GM19238 (cell line): Measurements from ENCODE around the gene MIDN.
A peak's percentile ranks its signal among the peaks of the same experiment; 100 is the strongest.

ENCODE experiments used
- DNase-seq: peaks from one replicate; pipeline ENCODE4 v3.0.0; 2011; ENCODE audit warnings: low spot score; ENCODE audit not compliant: insufficient read length

The MIDN gene

DNA sequence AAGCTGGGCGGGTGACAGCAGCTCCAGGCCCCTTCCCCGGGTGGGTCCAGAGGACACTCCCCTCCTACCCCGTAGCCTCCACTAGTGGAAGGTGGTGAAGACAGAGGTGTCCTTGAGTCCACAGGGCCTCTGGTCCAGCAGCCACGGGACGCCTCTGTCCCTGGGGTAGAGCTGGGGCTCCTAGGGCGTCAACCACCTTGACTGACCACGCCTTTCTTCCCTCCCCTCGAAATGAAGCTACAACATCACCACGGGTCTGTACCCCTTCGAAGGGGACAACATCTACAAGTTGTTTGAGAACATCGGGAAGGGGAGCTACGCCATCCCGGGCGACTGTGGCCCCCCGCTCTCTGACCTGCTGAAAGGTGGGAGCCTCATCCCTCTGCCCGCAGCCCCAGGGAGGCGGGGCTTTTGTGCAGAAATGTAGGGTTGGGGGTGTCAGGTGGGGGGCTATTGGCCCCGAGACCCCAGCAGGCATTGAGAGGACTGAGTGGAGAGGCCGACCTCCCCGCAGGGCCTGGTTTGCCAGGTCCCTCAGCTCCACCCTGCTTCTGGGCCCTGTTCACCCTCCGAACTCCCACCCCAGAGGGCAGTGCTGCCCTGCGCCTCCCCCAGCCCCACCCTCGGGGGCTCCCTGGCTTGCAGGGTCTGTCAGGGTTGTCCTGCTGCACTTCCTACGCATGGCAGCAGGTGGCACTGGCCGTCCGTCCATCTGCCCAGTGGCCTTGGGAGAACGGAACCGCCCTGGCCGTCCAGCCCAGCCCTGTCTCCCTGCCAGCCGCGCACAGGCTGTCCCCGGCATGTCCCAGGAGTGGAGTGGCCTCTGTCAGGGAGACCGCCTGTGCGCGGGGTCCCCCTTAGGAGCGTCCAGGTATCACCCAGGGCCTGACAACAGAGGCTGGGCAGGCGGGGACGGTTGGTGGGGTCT is 27.1 kb upstream of the MIDN start:
- DNase-seq: no peak

DNA sequence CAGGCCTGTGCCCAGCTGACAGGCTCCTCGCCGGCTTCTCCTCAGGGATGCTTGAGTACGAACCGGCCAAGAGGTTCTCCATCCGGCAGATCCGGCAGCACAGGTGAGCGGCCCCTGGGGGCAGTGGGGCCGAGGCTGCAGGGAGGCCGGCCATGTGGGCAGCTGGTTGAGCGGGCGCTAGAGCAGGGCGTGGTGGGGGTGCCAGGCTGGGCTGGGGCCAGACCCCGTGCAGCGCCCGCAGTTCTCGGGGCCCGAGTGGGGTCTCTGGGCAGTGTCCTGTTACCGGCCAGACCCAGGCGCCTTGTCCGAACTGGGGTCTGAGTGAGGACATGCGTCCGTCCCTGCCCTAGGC is 26.5 kb upstream of the MIDN start:
- DNase-seq: no peak

DNA sequence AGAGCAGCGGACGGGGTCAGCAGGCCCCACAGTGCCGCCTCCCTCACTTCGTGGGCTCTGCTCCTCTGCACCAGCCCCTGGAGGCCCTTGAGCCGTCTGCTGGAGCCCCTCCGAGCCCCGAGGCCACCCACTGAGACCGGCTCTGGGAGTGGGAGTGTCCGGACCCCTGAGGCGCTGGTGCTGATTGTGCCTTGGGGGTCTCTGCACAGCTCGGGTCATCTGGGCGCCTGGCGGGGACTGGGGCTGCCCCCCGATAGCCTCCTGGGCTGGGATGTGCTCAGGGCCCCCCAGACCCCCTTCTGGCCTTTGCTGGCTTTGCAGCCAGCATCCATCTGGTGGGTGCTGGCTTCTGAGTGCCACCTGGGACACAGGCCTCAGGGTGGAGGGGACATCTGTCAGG is 26.0 kb upstream of the MIDN start:
- DNase-seq: no peak

DNA sequence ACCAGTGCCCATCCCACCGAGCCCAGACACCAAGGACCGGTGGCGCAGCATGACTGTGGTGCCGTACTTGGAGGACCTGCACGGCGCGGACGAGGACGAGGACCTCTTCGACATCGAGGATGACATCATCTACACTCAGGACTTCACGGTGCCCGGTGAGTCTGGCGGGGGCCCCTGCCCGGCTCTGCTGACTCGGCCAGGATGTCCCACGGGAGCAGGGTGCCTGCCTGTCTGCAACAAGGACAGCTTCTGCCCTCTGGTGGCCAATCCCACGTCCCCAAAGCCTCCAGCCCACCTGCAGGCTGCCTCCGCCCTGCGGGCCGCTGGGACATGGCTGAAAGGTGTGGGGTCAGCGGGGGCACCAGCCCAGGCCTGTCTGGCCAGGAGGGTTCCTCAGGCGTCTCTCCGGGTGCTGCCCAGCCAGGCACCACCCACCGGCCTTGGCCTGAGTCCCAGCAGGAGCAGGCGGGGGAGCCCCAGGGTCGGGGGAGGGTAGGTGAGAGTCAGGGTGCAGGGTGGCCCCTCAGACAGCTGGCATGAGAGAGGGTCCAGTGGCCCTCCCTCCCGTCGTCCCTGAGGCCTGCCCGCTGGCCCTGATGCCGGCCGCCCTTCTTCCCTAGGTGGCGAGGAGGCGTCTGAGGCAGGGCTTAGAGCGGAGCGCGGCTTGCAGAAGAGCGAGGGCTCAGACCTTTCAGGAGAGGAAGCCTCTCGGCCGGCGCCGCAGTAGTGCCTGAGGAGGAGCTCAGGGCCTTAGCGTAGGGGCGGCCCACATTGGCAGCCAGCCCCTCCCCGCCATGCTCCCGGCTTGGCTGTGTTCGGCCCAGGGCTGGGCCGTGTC is 25.1 kb upstream of the MIDN start:
- peak; percentile 67 for DNase-seq

DNA sequence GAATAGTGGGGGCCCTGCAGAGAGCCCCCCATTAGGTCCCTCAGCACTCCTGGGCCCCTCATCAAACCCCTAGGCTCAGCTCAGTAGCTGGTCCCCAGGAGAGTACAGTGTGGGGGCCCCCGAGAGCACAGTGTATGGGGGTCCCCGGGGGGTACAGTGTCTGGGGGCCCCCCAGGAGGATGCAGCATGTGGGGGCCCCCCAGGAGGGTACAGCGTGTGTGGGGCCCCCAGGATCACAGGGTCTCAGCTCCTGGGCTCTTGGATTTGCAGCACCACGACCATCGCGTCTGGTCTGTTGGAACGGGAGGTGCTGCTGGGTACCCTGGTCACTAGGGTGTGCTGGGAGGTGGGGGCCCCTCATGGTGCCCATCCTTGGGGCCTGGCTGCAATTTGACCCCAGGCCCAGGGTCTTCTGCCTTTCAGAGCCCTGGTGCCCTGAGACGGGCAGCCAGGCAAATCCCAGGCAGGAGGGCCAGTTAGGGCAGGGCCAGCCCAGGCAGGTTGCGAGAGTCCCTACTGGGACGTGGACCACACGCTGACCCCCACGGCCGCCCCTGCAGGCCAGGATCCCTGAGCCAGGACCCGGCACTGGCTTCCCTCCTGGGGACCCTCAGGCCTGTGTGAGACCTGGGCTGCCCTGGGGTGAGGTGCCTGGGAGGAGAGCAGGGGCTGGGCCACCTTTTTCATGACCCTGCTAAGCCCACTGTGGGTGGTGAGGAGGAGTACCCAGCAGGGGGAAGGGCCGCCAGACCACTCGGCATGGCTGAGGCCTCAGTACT is 24.1 kb upstream of the MIDN start:
- no peak for DNase-seq

DNA sequence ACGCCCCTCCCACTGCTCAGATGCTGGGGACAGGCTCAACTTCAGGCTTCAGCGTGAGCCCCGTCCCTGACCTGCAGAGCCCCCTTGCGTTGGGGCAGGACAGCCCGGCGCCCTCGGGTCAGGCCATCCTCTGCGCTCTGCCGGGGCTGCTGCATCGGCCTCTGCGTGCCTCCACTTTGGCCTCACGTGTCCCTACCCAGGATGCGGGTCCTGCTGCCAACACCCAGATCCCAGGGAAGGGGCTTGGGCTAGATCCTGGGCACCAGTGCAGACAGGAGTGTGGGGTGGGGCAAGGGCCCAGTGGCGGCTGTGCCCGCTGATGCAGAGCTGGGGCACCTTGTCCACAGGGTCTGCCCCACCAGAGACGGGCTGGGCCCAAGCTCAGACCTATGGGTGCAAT is 23.5 kb upstream of the MIDN start:
- DNase-seq: no peak

DNA sequence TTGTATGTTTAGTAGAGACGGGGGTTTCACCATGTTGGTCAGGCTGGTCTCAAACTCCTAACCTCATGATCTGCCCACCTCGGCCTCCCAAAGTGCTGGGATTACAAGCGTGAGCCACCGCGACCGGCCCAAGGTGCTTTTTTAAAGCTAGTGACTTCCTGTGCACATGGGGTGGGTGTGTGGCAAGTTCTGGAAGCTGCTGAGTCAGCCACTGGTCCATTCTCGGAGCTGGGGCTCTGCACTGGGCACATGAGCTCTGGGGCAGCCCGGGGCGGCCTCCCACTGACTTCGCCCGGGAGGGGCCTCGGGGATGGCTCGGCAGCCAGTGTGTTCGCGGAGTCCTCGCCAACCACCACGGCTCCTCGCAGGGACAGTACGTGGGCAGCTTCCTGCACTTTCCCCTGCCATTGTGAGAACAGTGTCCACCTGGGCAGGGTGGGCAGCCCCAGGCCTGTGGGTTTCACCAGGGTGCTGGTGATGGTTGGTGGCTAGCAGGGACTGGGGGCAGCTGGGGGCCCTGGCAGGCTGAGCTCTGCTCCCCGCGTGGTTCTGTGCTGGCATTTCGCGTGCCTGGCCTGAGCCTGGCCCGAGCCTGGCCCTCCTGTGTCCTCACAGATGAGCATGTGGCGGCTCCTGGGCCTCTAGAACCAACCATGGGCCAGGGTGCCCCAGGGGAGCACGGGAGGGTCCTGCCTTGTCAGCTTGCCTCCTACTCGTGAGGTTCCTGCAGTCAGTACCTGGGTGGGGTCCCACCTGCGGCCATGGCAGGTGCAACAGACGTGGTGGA is 22.8 kb upstream of the MIDN start:
- no peak for DNase-seq

DNA sequence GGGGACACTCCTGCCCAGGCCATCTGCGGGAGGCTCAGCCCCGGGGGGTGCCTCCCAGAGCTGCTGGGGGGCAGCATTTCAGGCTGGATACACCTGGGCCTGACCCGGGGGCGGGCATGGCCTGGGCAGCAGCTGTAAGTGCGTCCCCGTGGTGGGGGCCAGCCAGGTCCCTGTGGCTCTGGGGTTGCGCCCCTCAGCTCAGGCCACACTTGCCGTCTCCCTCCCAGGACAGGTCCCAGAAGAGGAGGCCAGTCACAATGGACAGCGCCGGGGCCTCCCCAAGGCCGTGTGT is 22.2 kb upstream of the MIDN start:
- DNase-seq: no peak

DNA sequence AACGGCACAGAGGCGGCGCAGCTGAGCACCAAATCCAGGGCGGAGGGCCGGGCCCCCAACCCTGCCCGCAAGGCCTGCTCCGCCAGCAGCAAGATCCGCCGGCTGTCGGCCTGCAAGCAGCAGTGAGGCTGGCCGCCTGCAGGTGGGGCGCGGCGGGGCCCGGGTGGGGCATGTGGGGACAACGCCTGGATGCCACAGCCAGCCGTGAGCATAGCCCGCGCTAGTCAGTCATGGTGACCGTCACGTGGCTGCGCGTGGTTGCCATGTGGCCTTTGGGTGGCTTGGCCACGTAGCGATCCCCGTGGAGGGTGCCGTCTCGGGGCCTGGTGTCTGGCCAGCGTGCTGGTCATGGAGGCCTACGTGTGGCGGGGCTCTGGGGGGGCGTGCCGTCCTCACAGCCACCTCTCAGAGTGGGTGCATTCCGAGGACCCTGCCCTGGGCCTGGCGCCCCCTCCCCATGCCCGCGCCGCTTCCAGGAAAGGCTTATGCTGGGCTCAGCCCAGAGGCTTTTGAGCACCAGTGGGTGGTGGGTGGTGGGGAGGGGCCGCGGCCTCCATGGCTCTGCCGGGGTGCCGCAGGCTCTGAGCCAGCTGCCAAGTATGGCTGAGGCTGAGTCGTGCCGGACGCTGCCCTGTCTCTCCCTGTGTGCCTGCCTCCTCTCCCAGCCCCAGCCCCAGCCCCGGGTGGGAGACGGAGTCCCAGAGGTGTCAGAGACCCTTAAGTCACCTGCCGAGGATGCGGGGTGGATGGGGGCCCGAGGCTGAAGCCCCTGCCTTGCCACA is 21.7 kb upstream of the MIDN start:
- DNase-seq: no peak

DNA sequence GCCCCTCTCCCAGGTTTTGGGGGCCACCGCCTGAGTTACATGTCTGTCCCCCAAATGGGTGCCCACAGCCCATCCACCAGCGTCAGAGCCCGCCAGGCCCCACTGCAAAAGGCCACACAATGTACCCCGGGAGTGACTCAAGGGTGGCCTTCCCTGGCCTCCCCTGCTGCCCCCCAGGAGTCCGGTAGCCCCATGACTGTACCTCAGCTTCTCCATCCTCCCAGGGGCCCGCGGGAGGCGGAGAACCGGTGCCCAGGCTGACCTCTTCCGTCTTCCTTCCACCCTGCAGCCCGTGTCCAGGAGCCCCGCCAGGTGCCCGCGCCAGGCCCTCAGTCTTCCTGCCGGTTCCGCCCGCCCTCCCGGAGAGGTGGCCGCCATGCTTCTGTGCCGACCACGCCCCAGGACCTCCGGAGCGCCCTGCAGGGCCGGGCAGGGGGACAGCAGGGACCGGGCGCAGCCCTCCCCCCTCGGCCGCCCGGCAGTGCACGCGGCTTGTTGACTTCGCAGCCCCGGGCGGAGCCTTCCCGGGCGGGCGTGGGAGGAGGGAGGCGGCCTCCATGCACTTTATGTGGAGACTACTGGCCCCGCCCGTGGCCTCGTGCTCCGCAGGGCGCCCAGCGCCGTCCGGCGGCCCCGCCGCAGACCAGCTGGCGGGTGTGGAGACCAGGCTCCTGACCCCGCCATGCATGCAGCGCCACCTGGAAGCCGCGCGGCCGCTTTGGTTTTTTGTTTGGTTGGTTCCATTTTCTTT is 20.9 kb upstream of the MIDN start:
- DNase-seq: no peak

DNA sequence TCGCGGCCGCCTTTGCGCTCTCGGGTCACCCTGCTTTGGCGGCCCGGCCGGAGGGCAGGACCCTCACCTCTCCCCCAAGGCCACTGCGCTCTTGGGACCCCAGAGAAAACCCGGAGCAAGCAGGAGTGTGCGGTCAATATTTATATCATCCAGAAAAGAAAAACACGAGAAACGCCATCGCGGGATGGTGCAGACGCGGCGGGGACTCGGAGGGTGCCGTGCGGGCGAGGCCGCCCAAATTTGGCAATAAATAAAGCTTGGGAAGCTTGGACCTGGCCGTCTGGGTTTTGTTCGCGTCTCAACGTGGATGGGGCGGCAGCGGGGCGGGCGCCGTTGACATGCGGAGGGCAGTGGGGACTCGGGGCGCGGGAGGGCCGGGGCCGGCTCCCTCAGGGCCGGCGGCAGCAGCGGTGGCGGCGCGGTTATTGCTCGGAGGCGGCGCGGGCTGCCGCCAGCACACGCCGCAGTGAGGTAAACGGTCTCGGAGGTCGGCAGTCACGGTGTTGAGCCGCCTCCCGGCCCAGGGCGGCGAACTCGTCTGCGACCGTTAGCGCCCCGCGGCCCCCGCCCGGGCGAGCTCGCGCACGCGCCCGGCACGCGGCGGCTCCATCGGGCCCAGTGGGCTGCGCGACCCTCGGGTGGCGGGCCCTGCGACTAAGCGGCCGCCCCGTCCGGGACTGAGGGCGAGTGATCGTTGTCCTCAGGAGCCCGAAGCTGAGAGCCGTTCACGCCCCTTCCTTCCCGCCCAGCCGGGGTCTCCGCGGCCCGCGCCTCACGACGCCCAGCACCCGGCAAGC is 20.0 kb upstream of the MIDN start:
- no peak for DNase-seq

DNA sequence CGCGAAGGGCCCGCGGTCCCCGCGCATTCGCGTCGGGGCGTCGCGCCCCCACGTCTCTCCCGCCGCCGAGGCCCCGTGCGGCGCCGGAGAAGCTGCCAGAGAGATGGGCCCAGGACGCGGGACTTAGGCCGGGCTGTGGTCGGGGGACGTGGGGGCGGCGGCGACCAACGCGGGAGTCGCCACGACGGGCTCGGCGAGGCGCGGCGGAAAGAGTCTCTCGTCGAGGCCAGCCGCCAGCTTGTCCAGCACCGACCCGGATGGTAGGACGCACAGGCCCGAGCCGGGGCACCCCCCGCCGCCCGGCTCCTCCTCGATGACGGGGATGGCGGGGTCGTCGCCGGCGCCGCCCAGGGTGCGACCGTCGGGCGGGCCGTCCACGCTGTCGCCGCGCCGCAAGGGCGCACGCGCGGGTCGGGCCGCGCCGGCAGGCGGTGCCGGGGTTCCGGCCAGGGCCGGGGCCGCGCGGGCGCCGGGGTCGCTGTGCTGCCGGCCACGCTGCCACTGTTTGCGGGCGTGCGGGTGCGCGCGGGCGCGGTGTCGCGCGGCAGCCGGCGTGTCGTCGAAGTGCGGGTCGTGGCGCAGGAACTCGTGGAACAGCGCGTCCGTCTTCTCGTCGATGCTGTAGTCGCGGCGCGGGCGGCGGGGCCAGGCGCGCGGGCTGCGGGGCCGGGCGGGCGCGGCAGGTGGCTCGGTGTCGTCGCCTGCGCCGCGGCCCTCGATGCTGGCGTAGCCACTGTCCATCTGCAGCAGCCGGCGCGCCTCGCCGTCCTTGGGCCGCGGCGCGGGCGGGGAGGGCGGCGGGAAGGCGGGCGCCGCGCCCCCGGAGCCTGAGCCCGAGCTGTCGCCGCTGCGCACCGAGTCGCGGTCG is 19.1 kb upstream of the MIDN start:
- DNase-seq: no peak

DNA sequence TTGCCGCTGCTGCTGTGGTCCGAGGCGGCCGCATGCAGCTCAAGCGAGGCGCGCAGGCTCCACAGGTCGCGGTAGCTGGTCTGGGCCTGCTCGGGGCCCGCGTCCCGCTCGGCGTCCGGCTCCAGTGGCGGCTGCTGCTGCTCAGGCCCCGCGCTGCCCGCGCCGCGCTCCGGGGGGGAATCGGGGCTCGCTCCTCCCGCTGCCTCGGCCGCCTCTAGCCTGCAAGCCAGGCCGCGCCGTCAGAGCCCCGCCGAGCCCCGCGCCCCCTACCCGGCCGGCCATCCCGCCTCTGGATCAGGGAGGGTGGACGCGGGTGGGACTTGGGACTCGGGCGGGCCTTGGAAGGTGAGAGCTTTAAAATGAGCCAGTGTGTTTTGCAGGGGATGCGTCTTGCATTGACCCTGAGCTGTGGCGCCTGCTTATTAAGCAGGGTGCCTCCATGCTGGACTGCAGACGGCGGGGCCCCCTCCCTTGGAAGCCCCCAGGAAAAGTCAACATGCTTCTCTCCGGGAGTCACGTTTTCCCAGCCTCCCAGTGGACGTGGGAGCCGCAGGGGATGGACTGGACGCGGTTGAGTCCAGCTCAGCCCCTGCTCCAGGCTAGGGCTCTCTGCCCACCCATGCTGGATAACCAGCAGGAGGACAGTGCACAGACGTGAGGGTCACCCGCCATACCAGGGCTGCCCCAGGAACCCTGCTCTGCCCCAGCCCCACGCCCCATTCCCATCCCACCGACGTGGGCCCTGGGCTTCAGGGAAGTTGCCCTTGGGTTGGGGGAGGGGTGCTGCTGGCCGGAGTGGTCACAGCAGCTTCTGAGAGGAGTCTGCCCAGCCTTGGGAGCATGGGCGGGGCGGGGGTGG is 18.2 kb upstream of the MIDN start:
- DNase-seq: no peak

DNA sequence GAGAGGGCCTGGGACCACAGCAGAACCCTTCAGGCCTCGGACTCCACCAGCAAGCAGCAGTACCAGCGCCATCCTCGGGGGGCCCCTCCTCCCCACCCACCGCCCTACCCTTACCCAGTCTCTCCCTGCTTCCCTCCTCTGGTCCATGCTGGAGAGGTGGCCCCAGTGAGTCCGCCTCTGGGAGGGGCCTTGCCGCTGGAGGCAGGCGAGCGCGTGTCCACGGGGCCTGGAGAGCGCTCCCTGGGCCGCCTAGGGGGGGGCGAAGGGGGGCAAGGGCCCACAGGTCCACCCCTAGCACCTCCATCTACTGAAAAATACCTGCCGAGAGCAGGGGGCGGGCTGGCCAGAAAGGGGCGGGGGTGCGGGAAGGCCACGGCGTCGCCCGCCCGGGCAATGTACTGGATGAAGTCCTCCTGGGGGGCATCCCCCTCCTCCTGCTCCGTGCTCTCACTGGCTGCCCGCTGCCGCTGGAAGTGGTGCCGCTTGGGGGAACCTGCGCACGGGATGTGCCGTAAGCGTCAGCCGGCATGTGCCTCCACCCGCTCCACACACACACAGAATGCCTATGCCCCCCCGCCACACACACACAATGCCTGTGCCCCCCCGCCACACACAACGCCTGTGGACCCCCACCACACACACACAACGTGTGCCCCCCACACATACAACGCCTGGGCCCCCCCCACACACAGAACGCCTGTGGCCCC is 17.4 kb upstream of the MIDN start:
- no peak for DNase-seq

DNA sequence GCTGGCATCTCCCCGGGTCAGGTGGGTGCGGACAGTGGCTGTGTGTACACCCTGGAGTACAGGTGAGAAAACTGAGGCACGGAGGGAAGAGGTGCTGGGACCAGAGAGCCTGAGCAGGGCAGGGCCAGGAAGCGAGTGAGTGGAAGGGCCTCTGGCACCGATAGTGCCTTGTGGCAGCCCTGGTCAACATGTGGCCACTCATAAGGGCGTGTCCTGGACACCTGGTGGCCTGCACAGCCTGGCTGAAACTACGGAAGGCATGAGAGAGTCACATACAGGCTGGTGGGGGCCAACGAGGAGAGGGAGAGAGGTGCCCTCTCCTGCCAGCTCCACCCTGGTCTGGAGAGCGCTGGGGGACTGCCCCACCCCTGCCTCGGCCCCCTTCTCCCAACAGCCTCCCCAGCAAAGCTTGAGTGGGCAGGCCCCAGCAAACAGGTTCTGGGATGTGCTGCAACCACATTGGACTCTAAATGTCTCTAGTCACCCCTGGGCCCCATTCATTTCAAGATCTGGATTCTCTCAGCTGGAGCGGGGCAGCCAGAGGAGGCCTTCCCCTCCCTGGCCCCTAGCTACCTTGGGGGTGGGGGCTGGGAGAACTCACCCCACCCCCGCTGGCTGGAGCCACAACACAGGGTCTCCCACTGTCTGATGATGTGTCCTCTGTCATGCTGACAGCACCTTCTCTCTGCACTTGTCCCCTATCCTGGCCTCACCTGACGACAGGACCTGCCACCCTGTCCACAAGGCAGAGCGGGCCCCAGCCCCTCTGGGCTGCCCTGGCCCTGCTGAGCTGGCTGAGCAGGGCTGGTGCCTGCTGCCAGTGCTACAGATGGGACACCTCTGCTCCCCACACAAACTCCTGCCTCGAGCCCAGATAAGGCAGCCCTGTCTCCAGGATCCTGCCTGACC is 16.4 kb upstream of the MIDN start:
- no peak for DNase-seq
